Osteoblast (primary cell): ENCODE results near the gene TNS3. TPM values are rescaled to one million over a fixed set of nuclear protein-coding genes. Genes with fewer than 3 reads are reported as not detected.

ENCODE experiments used
- DNase-seq: peaks from one replicate; pipeline ENCODE4 v3.0.0; 2011; ENCODE audit warnings: low spot score, mixed read lengths; ENCODE audit not compliant: insufficient read length; ENCODE audit errors: missing footprints
- H2AFZ ChIP-seq: 2 replicates; pipeline ENCODE4 v1.6.0; 2011; ENCODE audit warnings: mild to moderate bottlenecking, low read length
- H3K27ac ChIP-seq: 2 replicates; pipeline ENCODE4 v1.5.1; 2011; ENCODE audit warnings: mild to moderate bottlenecking, low read depth, low read length, moderate library complexity
- H3K27me3 ChIP-seq: 2 replicates; pipeline ENCODE4 v1.6.0; 2012; ENCODE audit warnings: mild to moderate bottlenecking, control low read depth, inconsistent platforms, low read length, moderate library complexity; ENCODE audit not compliant: insufficient read depth
- H3K36me3 ChIP-seq: 2 replicates; pipeline ENCODE4 v1.5.1; 2011; ENCODE audit warnings: mild to moderate bottlenecking, low read length, control low read depth, moderate library complexity; ENCODE audit not compliant: insufficient read depth
- H3K4me1 ChIP-seq: 2 replicates; pipeline ENCODE4 v1.5.1; 2011; ENCODE audit warnings: mild to moderate bottlenecking, low read length, control low read depth, moderate library complexity; ENCODE audit not compliant: insufficient read depth
- H3K4me2 ChIP-seq: 2 replicates; pipeline ENCODE4 v1.6.0; 2011; ENCODE audit warnings: mild to moderate bottlenecking, low read length; ENCODE audit not compliant: insufficient read depth
- H3K4me3 ChIP-seq: fragments of 200-600 bp; sonication (generic); 3 replicates; pipeline ENCODE4 v1.5.1; 2012; ENCODE audit warnings: mild to moderate bottlenecking, low read length, inconsistent platforms; ENCODE audit not compliant: insufficient read depth
- H3K79me2 ChIP-seq: 2 replicates; pipeline ENCODE4 v1.6.0; 2012; ENCODE audit warnings: mild to moderate bottlenecking, low read length, control low read depth, inconsistent platforms; ENCODE audit not compliant: insufficient read depth
- H3K9me3 ChIP-seq: 2 replicates; pipeline ENCODE4 v1.5.1; 2011; ENCODE audit warnings: low read depth, low read length, control low read depth
- H4K20me1 ChIP-seq: 2 replicates; pipeline ENCODE4 v1.6.0; 2012; ENCODE audit warnings: mild to moderate bottlenecking, low read length, control low read depth; ENCODE audit not compliant: insufficient read depth
- total RNA-seq: library from RNA; depleted of rRNA; stranded (reverse); fragments of >200 nt; gene quantifications from 2 replicates; pipeline ENCODE4 v1.2.3, GENCODE V29; 2012
- TF ChIP-seq, protein P1 (sequence below): IDR thresholded peaks from 2 replicates; pipeline ENCODE4 v1.5.1; 2011; ENCODE audit warnings: mild to moderate bottlenecking, low read depth, low read length, moderate library complexity; ENCODE audit errors: extremely low read depth

Gene TNS3
- total RNA-seq, 1 donor = 67.3 TPM

DNA sequence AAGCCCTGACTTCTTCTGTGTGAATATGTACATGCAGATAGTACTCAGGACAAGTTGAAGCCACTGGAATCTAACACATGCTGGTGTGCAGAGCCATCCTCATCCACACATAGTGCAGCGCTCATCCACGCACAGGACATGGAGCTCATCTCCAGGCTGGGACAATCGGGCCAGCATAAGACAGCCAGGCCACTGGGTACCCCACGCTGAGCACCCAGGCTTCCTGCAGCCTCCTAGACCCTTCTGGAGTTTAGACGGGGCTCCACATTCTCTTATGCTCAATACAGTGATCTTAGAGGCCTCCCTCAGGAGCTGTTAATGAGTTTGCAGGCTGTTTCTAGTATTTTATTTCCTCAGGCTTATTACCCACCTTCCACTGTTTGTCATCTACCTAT lies 238.9 kb downstream of the TNS3 start:
- Histone ChIP-seq H3K27ac (no peak overlapping the region), H3K4me1 (peaks cover 2% of the 10 kb centered on the region), H2AFZ (no peak overlapping the region), H3K9me3 (no peaks in the 10 kb centered on the region), H3K79me2 (no peaks in the 10 kb centered on the region), H3K4me2 (no peak overlapping the region), H3K36me3 (peaks cover 40% of the 10 kb centered on the region), H3K4me3 (no peak overlapping the region), H4K20me1 (peaks cover 47% of the 10 kb centered on the region), H3K27me3 (no peaks in the 10 kb centered on the region)
- no peak for DNase-seq
- TF ChIP-seq, protein P1, sequence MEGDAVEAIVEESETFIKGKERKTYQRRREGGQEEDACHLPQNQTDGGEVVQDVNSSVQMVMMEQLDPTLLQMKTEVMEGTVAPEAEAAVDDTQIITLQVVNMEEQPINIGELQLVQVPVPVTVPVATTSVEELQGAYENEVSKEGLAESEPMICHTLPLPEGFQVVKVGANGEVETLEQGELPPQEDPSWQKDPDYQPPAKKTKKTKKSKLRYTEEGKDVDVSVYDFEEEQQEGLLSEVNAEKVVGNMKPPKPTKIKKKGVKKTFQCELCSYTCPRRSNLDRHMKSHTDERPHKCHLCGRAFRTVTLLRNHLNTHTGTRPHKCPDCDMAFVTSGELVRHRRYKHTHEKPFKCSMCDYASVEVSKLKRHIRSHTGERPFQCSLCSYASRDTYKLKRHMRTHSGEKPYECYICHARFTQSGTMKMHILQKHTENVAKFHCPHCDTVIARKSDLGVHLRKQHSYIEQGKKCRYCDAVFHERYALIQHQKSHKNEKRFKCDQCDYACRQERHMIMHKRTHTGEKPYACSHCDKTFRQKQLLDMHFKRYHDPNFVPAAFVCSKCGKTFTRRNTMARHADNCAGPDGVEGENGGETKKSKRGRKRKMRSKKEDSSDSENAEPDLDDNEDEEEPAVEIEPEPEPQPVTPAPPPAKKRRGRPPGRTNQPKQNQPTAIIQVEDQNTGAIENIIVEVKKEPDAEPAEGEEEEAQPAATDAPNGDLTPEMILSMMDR = no peak

DNA sequence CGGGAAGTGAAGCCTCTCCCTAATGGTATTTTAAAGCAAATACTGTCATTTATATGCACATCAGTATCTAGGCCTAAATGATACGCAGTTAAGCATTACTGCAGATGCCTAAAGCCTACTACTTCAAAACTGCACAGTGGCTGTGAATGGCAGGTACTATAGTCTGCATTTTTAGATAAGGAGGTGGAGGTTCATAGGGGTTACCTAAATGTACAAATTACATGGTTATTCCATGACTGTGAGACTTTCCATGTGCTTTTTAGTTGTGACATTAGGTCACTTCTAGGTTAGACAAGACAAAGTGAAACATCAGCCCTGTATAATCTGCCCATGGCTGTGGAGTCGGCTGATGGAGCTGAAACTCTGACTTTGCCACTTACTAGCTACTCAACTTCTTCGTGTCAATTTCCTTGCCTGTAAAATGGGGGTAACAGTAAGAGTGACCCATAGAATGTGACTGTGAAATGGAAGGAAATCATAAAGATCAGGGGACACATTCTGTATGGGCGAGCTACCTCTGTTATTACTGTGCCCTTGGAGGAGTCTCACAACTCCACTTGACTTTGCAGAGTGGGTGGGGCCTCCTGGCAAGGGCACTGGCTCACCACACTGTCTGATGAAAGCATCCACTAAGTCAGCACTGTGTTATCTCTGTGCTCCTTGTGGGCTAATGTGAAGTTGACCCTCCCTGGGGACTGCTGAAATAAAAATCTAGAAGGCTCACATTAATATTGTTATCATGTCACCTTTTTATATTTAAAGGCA lies 239.4 kb downstream of the TNS3 start:
- Histone ChIP-seq H3K9me3 (no peaks in the 10 kb centered on the region), H3K27ac (no peak overlapping the region), H3K36me3 (peaks cover 38% of the 10 kb centered on the region), H3K4me1 (peaks cover 8% of the 10 kb centered on the region), H3K4me3 (no peak overlapping the region), H3K4me2 (no peak overlapping the region), H2AFZ (no peak overlapping the region), H3K27me3 (no peaks in the 10 kb centered on the region), H4K20me1 (peaks cover 45% of the 10 kb centered on the region), H3K79me2 (no peaks in the 10 kb centered on the region)
- TF ChIP-seq, protein P1 = no peak
- no peak for DNase-seq

DNA sequence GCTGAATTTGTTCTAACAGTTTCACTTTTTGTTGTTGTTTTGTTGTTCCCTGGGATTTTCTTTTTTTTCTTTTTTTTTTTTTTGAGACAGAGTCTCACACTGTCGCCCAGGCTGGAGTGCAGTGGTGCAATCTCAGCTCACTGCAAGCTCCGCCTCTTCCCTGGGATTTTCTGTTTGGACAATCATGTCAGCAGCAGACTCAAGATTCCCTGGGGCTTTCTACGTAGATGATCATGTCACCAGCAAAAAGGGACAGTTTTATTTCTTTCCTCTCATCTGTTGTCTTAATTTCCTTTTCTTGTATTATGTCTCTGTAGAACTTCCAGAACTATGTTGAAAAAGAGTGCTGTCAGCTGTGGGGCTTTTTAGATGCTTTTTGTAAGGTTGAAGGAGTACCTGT lies 241.4 kb downstream of the TNS3 start:
- TF ChIP-seq, protein P1 = no peak
- Histone ChIP-seq H3K36me3 (peaks cover 31% of the 10 kb centered on the region), H3K79me2 (no peaks in the 10 kb centered on the region), H3K4me3 (no peak overlapping the region), H3K4me2 (no peak overlapping the region), H2AFZ (no peak overlapping the region), H4K20me1 (peaks cover 28% of the 10 kb centered on the region), H3K27ac (no peak overlapping the region), H3K27me3 (no peaks in the 10 kb centered on the region), H3K9me3 (no peaks in the 10 kb centered on the region), H3K4me1 (peaks cover 27% of the 10 kb centered on the region)
- no peak for DNase-seq

DNA sequence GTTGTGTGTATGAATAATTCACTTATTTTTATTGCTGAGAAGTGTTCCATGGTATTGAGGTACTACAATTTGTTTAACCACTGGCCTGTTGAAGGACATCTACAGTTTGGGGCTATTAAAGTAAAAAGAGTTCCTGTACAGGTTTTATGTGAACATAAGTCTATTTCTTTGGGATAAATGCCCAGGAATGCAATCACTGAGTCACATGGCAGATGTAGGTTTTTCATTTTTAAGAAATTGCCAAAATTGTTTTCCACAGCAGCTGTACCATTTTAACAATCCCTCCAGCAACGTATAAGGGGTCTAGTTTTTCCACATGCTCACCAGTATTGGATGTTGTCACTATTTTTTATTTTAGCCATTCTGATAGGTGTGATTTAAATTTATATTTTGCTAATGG lies 243.9 kb downstream of the TNS3 start:
- TF ChIP-seq, protein P1 = no peak
- DNase-seq = no peak
- H3K9me3 ChIP-seq = no peaks in the 10 kb centered on the region
- no peak overlapping the region for H3K4me2 ChIP-seq
- peaks cover 19% of the 10 kb centered on the region for H3K36me3 ChIP-seq
- peak overlapping the region; percentile 29 for H3K27ac ChIP-seq
- no peak overlapping the region for H2AFZ ChIP-seq
- H3K79me2 ChIP-seq = no peaks in the 10 kb centered on the region
- peaks cover 34% of the 10 kb centered on the region for H4K20me1 ChIP-seq
- H3K4me3 ChIP-seq = no peak overlapping the region
- no peaks in the 10 kb centered on the region for H3K27me3 ChIP-seq
- H3K4me1 ChIP-seq = peaks cover 27% of the 10 kb centered on the region
